D721Med (cell line): ENCODE results near the gene CASP8AP2.
A peak's percentile ranks its signal among the peaks of the same experiment; 100 is the strongest.
"Not testable (repeated sequence)": the region's sequence is repeated elsewhere in the genome, so short reads cannot be mapped to it uniquely, and the experiment has no call there.

Experiments used
- DNase-seq: peaks from one replicate; pipeline ENCODE4 v3.0.0; 2011; ENCODE audit warnings: low spot score; ENCODE audit not compliant: insufficient read length
- FAIRE-seq: peaks from 2 replicates; lab custom pipeline; 2011; peaks lifted over from hg19 to GRCh38; lab: Jason Lieb, UNC
- CTCF ChIP-seq: IDR thresholded peaks from 2 replicates; pipeline ENCODE4 v1.5.1; 2012; ENCODE audit warnings: mild to moderate bottlenecking, control low read depth; ENCODE audit not compliant: insufficient read depth; ENCODE audit errors: missing control alignments

Gene CASP8AP2

GRCh38 chr6:89819336-89820130, 10.1 kb upstream of the CASP8AP2 start, which contains the start of gene MDN1:
Gene MDN1 (minus strand): TSS chr6:89819794. CDS start chr6:89819607, 187 bp downstream.
- FAIRE-seq, result peak; percentile 11

GRCh38 chr6:89826029-89826528, 3.6 kb upstream of the CASP8AP2 start:
- FAIRE-seq (no peak), DNase-seq (no peak)
- TF ChIP-seq CTCF, result no peak

More at GRCh38 chr6:89819336-89820130, 10.1 kb upstream of the CASP8AP2 start, which contains the start of gene MDN1:
- DNase-seq, result peak; percentile 74
- no peak for TF ChIP-seq CTCF

GRCh38 chr6:89828475-89828987, 1.1 kb upstream of the CASP8AP2 start:
- not testable (repeated sequence) for FAIRE-seq, DNase-seq

- no peak for FAIRE-seq
- no peak for DNase-seq
Measured at GRCh38 chr6:89828988-89829471, 650 bp upstream of the CASP8AP2 start.

GRCh38 chr6:89830170-89830809, 610 bp downstream of the CASP8AP2 start:
- no peak for DNase-seq
- TF ChIP-seq CTCF, result no peak
- no peak for FAIRE-seq

More at GRCh38 chr6:89828988-89829471, 650 bp upstream of the CASP8AP2 start:
- no peak for TF ChIP-seq CTCF

GRCh38 chr6:89834884-89835792, 5.5 kb downstream of the CASP8AP2 start:
- DNase-seq (no peak), FAIRE-seq (no peak)
- no peak for TF ChIP-seq CTCF
